DOHH2 (cell line): Measurements from ENCODE around the gene RNF123.
"Not testable (repeated sequence)": the region's sequence is repeated elsewhere in the genome, so short reads cannot be mapped to it uniquely, and the experiment has no call there.

Source experiments
- H3F3A ChIP-seq: fragments of 200-600 bp; sonication (generic), shearing (Covaris generic); 2 replicates; pipeline ENCODE4 v1.6.0; 2016; ENCODE audit warnings: antibody characterized with exemption, mild to moderate bottlenecking; ENCODE audit not compliant: control insufficient read depth, insufficient read depth
- H3K27ac ChIP-seq: fragments of 200-600 bp; sonication (generic); 2 replicates; pipeline ENCODE4 v1.5.1; 2014; ENCODE audit warnings: low read depth, mild to moderate bottlenecking, low read length, moderate library complexity
- H3K27me3 ChIP-seq: fragments of 200-600 bp; sonication (generic); 2 replicates; pipeline ENCODE4 v1.6.1; 2014; ENCODE audit warnings: mild to moderate bottlenecking, low read length, mixed read lengths; ENCODE audit not compliant: control insufficient read depth
- H3K36me3 ChIP-seq: fragments of 200-600 bp; sonication (generic); 2 replicates; pipeline ENCODE4 v1.6.1; 2014; ENCODE audit warnings: mild to moderate bottlenecking, low read length, moderate library complexity, mixed read lengths; ENCODE audit not compliant: control insufficient read depth
- H3K4me1 ChIP-seq: fragments of 200-600 bp; sonication (generic); 2 replicates; pipeline ENCODE4 v1.6.1; 2014; ENCODE audit warnings: mild to moderate bottlenecking, low read length, mixed read lengths; ENCODE audit not compliant: control insufficient read depth
- H3K4me2 ChIP-seq: fragments of 200-600 bp; sonication (generic); 2 replicates; pipeline ENCODE4 v1.6.0; 2014; ENCODE audit warnings: mild to moderate bottlenecking, low read length, moderate library complexity
- H3K4me3 ChIP-seq: fragments of 200-600 bp; sonication (generic); 2 replicates; pipeline ENCODE4 v1.5.1; 2014; ENCODE audit warnings: mild to moderate bottlenecking, low read length, mixed read lengths
- H3K79me2 ChIP-seq: fragments of 200-600 bp; sonication (generic); 2 replicates; pipeline ENCODE4 v1.6.1; 2014; ENCODE audit warnings: mild to moderate bottlenecking, low read length, mixed read lengths; ENCODE audit not compliant: control insufficient read depth
- H3K9me2 ChIP-seq: fragments of 200-600 bp; sonication (generic); replicated peaks from 2 replicates; pipeline ENCODE4 v1.6.1; 2014; ENCODE audit warnings: mild to moderate bottlenecking, low read length, mixed read lengths; ENCODE audit not compliant: control insufficient read depth
- H3K9me3 ChIP-seq: fragments of 200-600 bp; sonication (generic); 2 replicates; pipeline ENCODE4 v1.6.1; 2014; ENCODE audit warnings: antibody characterized with exemption, low read length, mixed read lengths; ENCODE audit not compliant: control insufficient read depth, insufficient read depth
- H4K20me1 ChIP-seq: fragments of 200-600 bp; sonication (generic); 2 replicates; pipeline ENCODE4 v1.6.0; 2014; ENCODE audit warnings: low read depth, mild to moderate bottlenecking, antibody characterized with exemption, low read length, moderate library complexity; ENCODE audit not compliant: control insufficient read depth, insufficient read depth
- CTCF ChIP-seq: fragments of 200-600 bp; sonication (generic); IDR thresholded peaks from one replicate; pipeline ENCODE4 v1.5.1; 2014; ENCODE audit warnings: antibody characterized with exemption, mild to moderate bottlenecking, low read depth, low read length; ENCODE audit not compliant: poor library complexity, severe bottlenecking
- EZH2phosphoT487 ChIP-seq: fragments of 200-600 bp; sonication (generic); IDR thresholded peaks from 2 replicates; pipeline ENCODE4 v1.6.1; 2017; ENCODE audit warnings: borderline replicate concordance, mild to moderate bottlenecking, antibody characterized with exemption, low read length, moderate library complexity, mixed read lengths

The RNF123 gene

GRCh38 chr3:49694409-49695070 lies 5.2 kb downstream of the RNF123 start:
- H3F3A ChIP-seq, H3K27ac ChIP-seq, H3K36me3 ChIP-seq, H3K27me3 ChIP-seq, H4K20me1 ChIP-seq, H3K4me3 ChIP-seq, H3K4me1 ChIP-seq, H3K9me3 ChIP-seq, H3K9me2 ChIP-seq, H3K4me2 ChIP-seq: not testable (repeated sequence)
- H3K79me2 ChIP-seq, result peaks cover 24% of the 10 kb centered on the region

- not testable (repeated sequence) for H3K27me3 ChIP-seq, H3K9me2 ChIP-seq, H3K4me1 ChIP-seq, H4K20me1 ChIP-seq, H3F3A ChIP-seq, H3K9me3 ChIP-seq, H3K4me2 ChIP-seq, H3K27ac ChIP-seq, H3K36me3 ChIP-seq, H3K4me3 ChIP-seq
- peaks cover 14% of the 10 kb centered on the region for H3K79me2 ChIP-seq
These were observed 6.1 kb downstream of the RNF123 start for GRCh38 chr3:49695350-49696015.

- Histone ChIP-seq H3K27ac (no peak overlapping the region), H3K9me2 (no peaks in the 10 kb centered on the region), H4K20me1 (no peaks in the 10 kb centered on the region), H3F3A (no peaks in the 10 kb centered on the region), H3K4me2 (no peak overlapping the region), H3K36me3 (peaks cover 19% of the 10 kb centered on the region), H3K9me3 (no peaks in the 10 kb centered on the region), H3K4me1 (no peaks in the 10 kb centered on the region), H3K79me2 (no peaks in the 10 kb centered on the region), H3K27me3 (no peaks in the 10 kb centered on the region), H3K4me3 (no peak overlapping the region)
- TF ChIP-seq EZH2phosphoT487, result no peak
- no peak for TF ChIP-seq CTCF
These were observed 10.1 kb downstream of the RNF123 start for GRCh38 chr3:49699281-49699979.

GRCh38 chr3:49700014-49700413 lies 10.7 kb downstream of the RNF123 start:
- H3K4me2 ChIP-seq, result no peak overlapping the region
- peaks cover 19% of the 10 kb centered on the region for H3K36me3 ChIP-seq
- no peaks in the 10 kb centered on the region for H3K9me3 ChIP-seq
- no peaks in the 10 kb centered on the region for H3F3A ChIP-seq
- no peaks in the 10 kb centered on the region for H3K4me1 ChIP-seq
- H3K27me3 ChIP-seq, result no peaks in the 10 kb centered on the region
- H3K79me2 ChIP-seq, result no peaks in the 10 kb centered on the region
- no peaks in the 10 kb centered on the region for H4K20me1 ChIP-seq
- no peak for TF ChIP-seq EZH2phosphoT487
- no peak for TF ChIP-seq CTCF
- H3K27ac ChIP-seq, result no peak overlapping the region
- no peaks in the 10 kb centered on the region for H3K9me2 ChIP-seq
- no peak overlapping the region for H3K4me3 ChIP-seq
